IPS-18c (cell line): ENCODE measurements around the gene MIDN.

Source experiments
- H3K4me3 ChIP-seq: 2 replicates; pipeline ENCODE4 v1.7.0; 2013; ENCODE audit warnings: low read depth, mild to moderate bottlenecking, low read length, moderate library complexity; ENCODE audit not compliant: insufficient read depth
- H3K9me3 ChIP-seq: one replicate; pipeline ENCODE4 v1.6.1; 2013; ENCODE audit warnings: mild to moderate bottlenecking, low read length, moderate library complexity; ENCODE audit not compliant: control insufficient read depth, insufficient read depth

Gene MIDN

GRCh38 chr19:1270854-1271527 is 22.6 kb downstream of the MIDN start:
- no peak overlapping the region; the same call in 1 of the 2 replicates for H3K4me3 ChIP-seq
- H3K9me3 ChIP-seq = no peaks in the 10 kb centered on the region

- 0 out of 2 replicates have a peak overlapping the region, but pooled peaks have one; percentile 2 for H3K4me3 ChIP-seq
- H3K9me3 ChIP-seq = no peaks in the 10 kb centered on the region
Observed at GRCh38 chr19:1271528-1272422, 23.4 kb downstream of the MIDN start.

GRCh38 chr19:1272423-1273262 is 24.3 kb downstream of the MIDN start:
- Histone ChIP-seq H3K9me3 (no peaks in the 10 kb centered on the region), H3K4me3 (no peak overlapping the region)

- Histone ChIP-seq H3K9me3 (no peaks in the 10 kb centered on the region), H3K4me3 (0 out of 2 replicates have a peak overlapping the region, but pooled peaks have one; percentile 24)
Observed at GRCh38 chr19:1273263-1274041, 25.1 kb downstream of the MIDN start.

GRCh38 chr19:1274081-1274851 is 25.9 kb downstream of the MIDN start:
- no peaks in the 10 kb centered on the region for H3K9me3 ChIP-seq
- H3K4me3 ChIP-seq = peak overlapping the region; percentile 89

GRCh38 chr19:1274852-1275259 is 26.5 kb downstream of the MIDN start:
- peak overlapping the region; percentile 89 for H3K4me3 ChIP-seq
- no peaks in the 10 kb centered on the region for H3K9me3 ChIP-seq

GRCh38 chr19:1275260-1275975 is 27.0 kb downstream of the MIDN start, which contains the start of gene FAM174C:
Gene FAM174C, plus strand, starts transcription at chr19:1275530. Its CDS starts 20 bp downstream, at chr19:1275550.
- H3K9me3 ChIP-seq = no peaks in the 10 kb centered on the region
- H3K4me3 ChIP-seq = peak within 1 kb of the TSS; percentile 89

GRCh38 chr19:1275976-1276627 is 27.7 kb downstream of the MIDN start:
- no peaks in the 10 kb centered on the region for H3K9me3 ChIP-seq
- peak overlapping the region; percentile 89 for H3K4me3 ChIP-seq

GRCh38 chr19:1276628-1277022 is 28.2 kb downstream of the MIDN start:
- Histone ChIP-seq H3K4me3 (peak overlapping the region; percentile 89; the same call in 1 of the 2 replicates), H3K9me3 (no peaks in the 10 kb centered on the region)

GRCh38 chr19:1277061-1277460 is 28.7 kb downstream of the MIDN start:
- Histone ChIP-seq H3K9me3 (no peaks in the 10 kb centered on the region), H3K4me3 (no peak overlapping the region)

GRCh38 chr19:1278074-1278473 is 29.7 kb downstream of the MIDN start:
- Histone ChIP-seq H3K9me3 (no peaks in the 10 kb centered on the region), H3K4me3 (no peak overlapping the region)

GRCh38 chr19:1278713-1279660 is 30.6 kb downstream of the MIDN start:
- no peaks in the 10 kb centered on the region for H3K9me3 ChIP-seq
- no peak overlapping the region for H3K4me3 ChIP-seq

GRCh38 chr19:1279782-1280341 is 31.5 kb downstream of the MIDN start:
- no peak overlapping the region for H3K4me3 ChIP-seq
- H3K9me3 ChIP-seq = no peaks in the 10 kb centered on the region
